Central memory CD8-positive, alpha-beta T cell (primary cell): Measurements from ENCODE around the gene VTCN1.

Experiments used
- ATAC-seq: fragments of 150-1000 bp; cut with Tn5 transposase; replicated peaks from 2 replicates; pipeline ENCODE4 v1.10.0; 2022; ENCODE audit warnings: mild to moderate bottlenecking, moderate FRiP score, moderate number of reproducible peaks; ENCODE audit not compliant: poor library complexity, severe bottlenecking; ENCODE audit errors: extremely low read depth
- DNase-seq, 2 donors: peaks; one replicate each; pipeline ENCODE4 v3.0.0; 2021; ENCODE audit warnings: low spot score in 2 of 2
- H3K27ac Mint-ChIP-seq: one replicate; pipeline ENCODE4 v1.8.0; 2022; ENCODE audit warnings: low read depth, mild to moderate bottlenecking, moderate library complexity, mixed read lengths
- H3K27me3 Mint-ChIP-seq: one replicate; pipeline ENCODE4 v1.8.0; 2022; ENCODE audit warnings: mixed read lengths
- H3K36me3 Mint-ChIP-seq: one replicate; pipeline ENCODE4 v1.8.0; 2022; ENCODE audit warnings: mild to moderate bottlenecking, moderate library complexity, mixed read lengths; ENCODE audit not compliant: insufficient read depth
- H3K4me1 Mint-ChIP-seq: one replicate; pipeline ENCODE4 v1.8.0; 2022; ENCODE audit warnings: mixed read lengths
- H3K4me3 Mint-ChIP-seq: one replicate; pipeline ENCODE4 v1.8.0; 2022; ENCODE audit warnings: mild to moderate bottlenecking, moderate library complexity, mixed read lengths
- H3K9me3 Mint-ChIP-seq: one replicate; pipeline ENCODE4 v1.8.0; 2022; ENCODE audit warnings: mixed read lengths

The VTCN1 gene

DNA sequence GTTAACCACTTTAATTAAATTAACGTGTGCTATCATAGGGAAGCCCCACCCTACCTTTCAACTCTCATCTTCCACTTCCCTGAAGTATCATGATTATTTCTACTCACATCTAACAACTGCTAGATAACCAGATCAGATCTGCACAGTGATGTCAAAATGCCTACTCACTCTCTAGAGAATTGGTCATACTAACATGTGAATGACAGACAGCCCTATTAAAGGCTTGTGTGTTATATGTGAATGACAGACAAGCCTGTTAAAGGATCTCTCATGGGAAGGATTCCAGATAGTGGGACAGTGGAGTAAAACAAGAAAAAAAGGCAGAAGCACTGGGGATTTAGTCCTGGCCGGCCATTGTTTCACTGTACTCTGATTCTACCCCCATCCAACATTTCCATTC, 12.6 kb downstream of the VTCN1 start:
- Mint-ChIP-seq H3K27ac (no peak overlapping the region), H3K4me3 (no peak overlapping the region), H3K27me3 (peaks cover 50% of the 10 kb centered on the region), H3K4me1 (no peaks in the 10 kb centered on the region), H3K9me3 (no peaks in the 10 kb centered on the region), H3K36me3 (no peaks in the 10 kb centered on the region)
- ATAC-seq (no peak), DNase-seq (no peak)

GRCh38 chr1:117189726-117190125, 21.0 kb downstream of the VTCN1 start:
- Mint-ChIP-seq H3K4me3 (no peak overlapping the region), H3K4me1 (no peaks in the 10 kb centered on the region), H3K27ac (no peak overlapping the region), H3K36me3 (no peaks in the 10 kb centered on the region), H3K27me3 (peaks cover 26% of the 10 kb centered on the region), H3K9me3 (peaks cover 5% of the 10 kb centered on the region)
- no peak for ATAC-seq
- DNase-seq, result no peak

DNA sequence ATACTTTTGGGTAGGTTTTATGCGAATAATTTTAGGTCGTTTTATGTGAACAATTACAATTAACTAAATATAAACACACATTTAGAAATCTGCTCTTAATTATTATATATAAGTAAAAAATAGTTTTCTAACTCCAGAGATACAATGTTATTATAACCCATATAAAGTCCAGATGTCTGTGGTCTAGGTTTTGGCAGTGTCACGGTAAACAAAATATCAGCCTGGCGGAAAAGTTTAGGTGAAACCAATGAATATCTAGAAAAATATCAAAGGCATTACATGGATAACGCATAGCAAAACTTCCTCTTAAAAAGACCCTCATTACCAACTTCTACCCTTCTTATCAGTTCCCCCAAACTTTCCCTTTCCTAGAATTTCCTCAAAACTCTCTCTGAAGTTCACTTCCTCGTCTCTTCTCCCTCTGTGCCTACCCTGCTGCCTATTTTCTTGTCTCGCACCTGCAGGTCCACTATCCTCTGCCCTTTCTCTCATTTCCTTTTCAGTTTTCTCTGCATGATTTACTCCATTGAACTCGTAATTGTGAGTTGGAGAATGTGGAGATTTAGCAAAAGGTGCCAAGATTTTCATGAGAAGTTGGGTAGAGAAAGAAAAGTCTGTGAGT, 21.8 kb downstream of the VTCN1 start:
- ATAC-seq (no peak), DNase-seq (no peak)
- peaks cover 5% of the 10 kb centered on the region for H3K9me3 Mint-ChIP-seq
- H3K4me3 Mint-ChIP-seq, result no peak overlapping the region
- no peaks in the 10 kb centered on the region for H3K4me1 Mint-ChIP-seq
- H3K27me3 Mint-ChIP-seq, result peaks cover 26% of the 10 kb centered on the region
- no peak overlapping the region for H3K27ac Mint-ChIP-seq
- H3K36me3 Mint-ChIP-seq, result no peaks in the 10 kb centered on the region

- H3K4me3 Mint-ChIP-seq, result no peak overlapping the region
- no peaks in the 10 kb centered on the region for H3K4me1 Mint-ChIP-seq
- H3K9me3 Mint-ChIP-seq, result peaks cover 5% of the 10 kb centered on the region
- ATAC-seq, result no peak
- no peak for DNase-seq
- H3K27ac Mint-ChIP-seq, result no peak overlapping the region
- H3K36me3 Mint-ChIP-seq, result no peaks in the 10 kb centered on the region
- peaks cover 26% of the 10 kb centered on the region for H3K27me3 Mint-ChIP-seq
These were observed 22.4 kb downstream of the VTCN1 start for GRCh38 chr1:117188170-117188815.

DNA sequence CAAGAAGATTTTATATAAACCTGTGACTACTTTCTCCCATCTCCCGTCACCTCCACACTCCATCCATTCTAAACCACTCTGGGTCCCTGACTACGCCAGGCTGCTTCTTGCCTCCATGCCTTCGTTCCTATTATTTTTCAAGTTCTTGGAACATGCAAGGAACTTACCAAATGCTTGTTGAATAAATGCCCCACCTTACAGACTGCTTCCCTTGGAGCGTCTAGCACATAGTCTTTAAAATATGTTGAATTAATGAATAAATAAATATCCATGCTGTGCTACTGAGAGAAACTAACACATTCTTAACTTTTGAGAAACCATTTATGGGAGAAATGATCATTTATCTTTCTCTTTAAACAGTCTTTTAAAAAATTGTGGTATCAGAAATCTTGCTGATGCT, 27.6 kb downstream of the VTCN1 start:
- H3K4me3 Mint-ChIP-seq, result no peak overlapping the region
- ATAC-seq (no peak), DNase-seq (no peak)
- H3K36me3 Mint-ChIP-seq, result no peaks in the 10 kb centered on the region
- H3K9me3 Mint-ChIP-seq, result no peaks in the 10 kb centered on the region
- no peak overlapping the region for H3K27ac Mint-ChIP-seq
- no peaks in the 10 kb centered on the region for H3K4me1 Mint-ChIP-seq
- H3K27me3 Mint-ChIP-seq, result peaks cover 22% of the 10 kb centered on the region

GRCh38 chr1:117182319-117182718, 28.4 kb downstream of the VTCN1 start:
- Mint-ChIP-seq H3K27me3 (peaks cover 16% of the 10 kb centered on the region), H3K27ac (no peak overlapping the region), H3K4me1 (no peaks in the 10 kb centered on the region), H3K36me3 (no peaks in the 10 kb centered on the region), H3K4me3 (no peak overlapping the region), H3K9me3 (no peaks in the 10 kb centered on the region)
- DNase-seq (no peak), ATAC-seq (no peak)

DNA sequence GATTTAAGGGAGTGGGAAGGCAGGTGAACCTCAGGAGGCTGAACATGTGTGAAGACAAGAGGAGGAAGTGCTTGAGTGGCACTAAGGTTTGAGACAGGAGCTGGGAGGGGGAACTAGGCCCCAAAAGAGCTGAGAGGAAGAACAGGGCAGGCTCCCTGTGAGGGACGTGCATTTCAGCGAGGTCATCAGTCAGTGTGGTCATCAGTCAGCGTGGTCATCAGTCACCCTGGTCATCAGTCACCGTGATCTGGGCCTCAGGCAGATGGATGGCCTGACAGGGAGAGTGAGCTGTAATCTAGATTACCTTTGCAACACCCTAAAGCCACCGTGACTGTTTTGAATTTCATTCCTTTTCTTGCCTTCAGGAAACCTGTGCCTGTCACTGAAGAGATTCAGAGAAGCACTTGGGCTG, 29.1 kb downstream of the VTCN1 start:
- DNase-seq, result no peak
- peaks cover 14% of the 10 kb centered on the region for H3K27me3 Mint-ChIP-seq
- no peak overlapping the region for H3K4me3 Mint-ChIP-seq
- H3K27ac Mint-ChIP-seq, result no peak overlapping the region
- H3K36me3 Mint-ChIP-seq, result no peaks in the 10 kb centered on the region
- no peaks in the 10 kb centered on the region for H3K4me1 Mint-ChIP-seq
- no peak for ATAC-seq
- no peaks in the 10 kb centered on the region for H3K9me3 Mint-ChIP-seq

- peaks cover 2% of the 10 kb centered on the region for H3K27me3 Mint-ChIP-seq
- H3K9me3 Mint-ChIP-seq, result no peaks in the 10 kb centered on the region
- H3K36me3 Mint-ChIP-seq, result no peaks in the 10 kb centered on the region
- H3K4me3 Mint-ChIP-seq, result no peak overlapping the region
- DNase-seq (no peak), ATAC-seq (no peak)
- no peaks in the 10 kb centered on the region for H3K4me1 Mint-ChIP-seq
- no peak overlapping the region for H3K27ac Mint-ChIP-seq
These were observed 30.4 kb downstream of the VTCN1 start for GRCh38 chr1:117180147-117180967.

DNA sequence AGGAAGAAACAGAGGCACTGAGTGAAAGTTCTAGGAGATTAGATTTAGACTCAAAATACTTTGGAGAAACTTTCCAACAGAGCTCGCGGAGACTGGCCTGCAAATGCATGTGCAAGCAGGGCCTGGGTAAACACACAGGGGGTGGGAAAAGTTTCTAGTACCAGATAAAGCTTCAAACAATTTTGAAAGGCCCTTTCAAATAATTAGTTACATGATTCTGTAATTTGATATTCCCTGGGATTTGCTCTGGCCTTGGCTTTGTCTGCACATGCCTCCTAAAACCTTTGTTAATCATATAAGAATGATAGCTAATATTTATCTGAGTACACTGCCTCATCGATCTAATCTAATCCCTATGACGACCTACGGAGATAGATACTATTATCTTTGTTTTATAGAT, 31.3 kb downstream of the VTCN1 start:
- no peak for DNase-seq
- Mint-ChIP-seq H3K4me1 (no peaks in the 10 kb centered on the region), H3K9me3 (no peaks in the 10 kb centered on the region), H3K4me3 (no peak overlapping the region), H3K27me3 (peaks cover 3% of the 10 kb centered on the region), H3K27ac (no peak overlapping the region), H3K36me3 (no peaks in the 10 kb centered on the region)
- no peak for ATAC-seq

DNA sequence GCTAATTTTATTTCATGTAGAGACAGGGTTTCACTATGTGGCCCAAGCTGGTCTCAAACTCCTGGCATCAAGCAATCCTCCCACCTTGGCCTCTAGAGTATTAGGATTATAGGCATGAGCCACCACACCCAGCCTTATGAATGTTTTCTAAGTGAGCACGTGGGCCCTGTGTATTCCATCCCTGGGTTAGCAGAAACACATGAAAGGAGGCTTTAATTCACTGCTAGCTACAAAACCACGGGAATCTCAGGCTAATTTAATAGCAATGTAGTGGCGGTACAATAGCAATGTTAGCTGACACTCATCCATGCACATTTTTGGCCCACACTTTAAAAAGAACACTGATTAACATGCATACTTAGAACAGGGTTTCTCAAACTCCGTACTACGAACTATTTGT, 32.0 kb downstream of the VTCN1 start:
- H3K4me1 Mint-ChIP-seq, result no peaks in the 10 kb centered on the region
- H3K36me3 Mint-ChIP-seq, result no peaks in the 10 kb centered on the region
- no peaks in the 10 kb centered on the region for H3K9me3 Mint-ChIP-seq
- peaks cover 9% of the 10 kb centered on the region for H3K27me3 Mint-ChIP-seq
- ATAC-seq (no peak), DNase-seq (no peak)
- H3K4me3 Mint-ChIP-seq, result no peak overlapping the region
- H3K27ac Mint-ChIP-seq, result no peak overlapping the region

- DNase-seq, result no peak
- no peaks in the 10 kb centered on the region for H3K4me1 Mint-ChIP-seq
- H3K36me3 Mint-ChIP-seq, result no peaks in the 10 kb centered on the region
- no peak overlapping the region for H3K27ac Mint-ChIP-seq
- H3K9me3 Mint-ChIP-seq, result no peaks in the 10 kb centered on the region
- peaks cover 9% of the 10 kb centered on the region for H3K27me3 Mint-ChIP-seq
- H3K4me3 Mint-ChIP-seq, result no peak overlapping the region
- ATAC-seq, result no peak
These were observed 33.4 kb downstream of the VTCN1 start for GRCh38 chr1:117177376-117177775.

DNA sequence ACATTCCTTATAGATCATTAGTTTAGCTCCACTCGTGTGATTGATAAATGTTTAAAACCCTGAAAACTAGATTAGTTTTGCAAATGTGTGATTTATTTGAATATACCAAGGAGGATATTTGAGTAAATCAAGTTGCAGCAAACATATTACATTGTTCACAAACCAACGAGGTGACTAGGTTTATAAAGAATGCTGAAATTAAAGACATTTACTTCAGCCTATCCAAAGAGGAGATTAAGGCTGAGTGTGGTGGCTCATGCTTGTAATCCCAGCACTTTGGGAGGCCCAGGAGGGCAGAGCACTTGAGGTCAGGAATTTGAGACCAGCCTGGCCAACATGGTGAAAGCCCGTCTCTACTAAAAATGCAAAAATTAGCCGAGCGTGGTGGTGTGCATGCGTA, 34.1 kb downstream of the VTCN1 start:
- ATAC-seq (no peak), DNase-seq (no peak)
- Mint-ChIP-seq H3K9me3 (no peaks in the 10 kb centered on the region), H3K27me3 (peaks cover 15% of the 10 kb centered on the region), H3K27ac (no peak overlapping the region), H3K4me3 (no peak overlapping the region), H3K4me1 (no peaks in the 10 kb centered on the region), H3K36me3 (no peaks in the 10 kb centered on the region)

- DNase-seq, result no peak
- H3K9me3 Mint-ChIP-seq, result no peaks in the 10 kb centered on the region
- H3K27me3 Mint-ChIP-seq, result peaks cover 15% of the 10 kb centered on the region
- no peaks in the 10 kb centered on the region for H3K4me1 Mint-ChIP-seq
- no peaks in the 10 kb centered on the region for H3K36me3 Mint-ChIP-seq
- ATAC-seq, result no peak
- H3K4me3 Mint-ChIP-seq, result no peak overlapping the region
- H3K27ac Mint-ChIP-seq, result no peak overlapping the region
These were observed 35.9 kb downstream of the VTCN1 start for GRCh38 chr1:117174851-117175250.
